ENCODE measurements around the gene RUFY4.
"Not testable (repeated sequence)": the region's sequence is repeated elsewhere in the genome, so short reads cannot be mapped to it uniquely, and the experiment has no call there.

The RUFY4 gene

DNA sequence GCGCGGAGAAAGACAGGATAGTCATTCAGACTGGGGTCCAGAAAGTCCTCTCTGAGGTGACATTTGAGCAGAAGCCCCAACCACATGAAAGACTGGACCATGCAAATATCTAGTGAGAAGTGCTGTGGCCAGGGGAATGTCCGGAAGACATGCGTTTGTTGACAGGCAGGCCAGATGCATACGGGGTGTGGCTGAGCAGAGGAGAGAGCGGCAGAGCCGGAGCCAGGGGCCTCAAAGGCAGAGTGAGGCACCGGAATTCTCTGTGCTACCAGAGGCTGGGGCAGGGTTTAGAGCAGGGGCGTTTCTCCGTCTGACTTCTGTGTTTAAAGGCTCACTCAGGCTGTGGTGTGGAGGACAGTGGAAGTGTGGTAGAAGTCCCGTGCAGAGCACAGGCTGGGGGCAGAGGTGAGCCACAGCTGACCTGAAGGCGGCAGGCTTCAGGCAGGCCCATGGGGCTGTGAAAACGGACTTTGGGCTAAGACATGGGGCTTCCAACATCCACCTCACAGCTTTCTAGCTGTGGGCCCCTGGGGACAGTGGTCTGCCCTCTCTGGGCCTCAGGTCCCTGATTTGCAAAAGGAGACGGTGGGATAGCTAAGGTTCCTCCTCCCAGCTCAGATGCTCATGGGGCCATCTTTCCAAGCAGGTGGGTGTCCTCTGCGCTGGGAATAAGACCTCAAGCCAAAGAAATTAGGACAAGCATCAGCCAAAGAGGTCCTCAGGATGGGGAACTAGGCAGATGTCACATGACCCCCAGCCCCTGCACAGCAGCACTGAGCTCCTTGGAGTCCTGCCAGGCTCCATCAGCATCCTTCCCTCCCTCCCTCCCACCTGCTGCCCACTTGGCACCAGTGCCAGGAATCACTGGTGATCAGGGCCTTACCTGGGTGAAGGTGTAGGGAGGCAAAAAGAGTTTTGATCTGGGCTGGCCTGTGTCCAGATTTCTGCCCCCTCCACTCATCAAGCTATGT, 11.2 kb downstream of the RUFY4 start:
- Histone ChIP-seq H3K36me3 (ENCODE audit: insufficient read depth, low read length) (no peaks in the 10 kb centered on the region), H3K9ac (ENCODE audit: low read depth, low read length) (no peak overlapping the region), H3K9me3 (ENCODE audit: control insufficient read depth, insufficient read depth, low read length) (no peaks in the 10 kb centered on the region), H3K4me1 (ENCODE audit: insufficient read depth, low read length) (no peaks in the 10 kb centered on the region; the same call in 1 of the 2 replicates)

DNA sequence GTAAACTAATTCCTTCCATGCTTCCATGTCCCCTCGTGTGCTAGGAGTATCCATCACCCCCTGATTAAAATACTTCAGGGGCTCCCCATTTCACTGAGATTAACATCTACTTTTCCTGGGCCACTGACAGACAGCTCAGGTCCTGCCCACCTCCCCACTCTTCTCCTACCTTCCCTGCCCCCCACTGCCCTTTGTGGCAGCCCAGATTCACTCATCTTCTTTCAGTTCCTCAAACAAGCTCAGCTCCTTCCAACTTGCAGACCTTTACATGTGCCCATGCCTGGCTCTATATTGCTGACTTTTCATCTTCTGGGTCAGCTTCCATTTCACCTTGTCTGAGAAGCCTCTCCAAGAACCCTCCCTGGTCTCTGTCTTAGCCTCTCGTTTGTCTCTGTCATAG, 12.0 kb downstream of the RUFY4 start:
- no peaks in the 10 kb centered on the region for H3K9me3 ChIP-seq (ENCODE audit: control insufficient read depth, insufficient read depth, low read length)
- no peaks in the 10 kb centered on the region; the same call in 1 of the 2 replicates for H3K4me1 ChIP-seq (ENCODE audit: insufficient read depth, low read length)
- no peak overlapping the region for H3K9ac ChIP-seq (ENCODE audit: low read depth, low read length)
- H3K36me3 ChIP-seq (ENCODE audit: insufficient read depth, low read length), result no peaks in the 10 kb centered on the region

DNA sequence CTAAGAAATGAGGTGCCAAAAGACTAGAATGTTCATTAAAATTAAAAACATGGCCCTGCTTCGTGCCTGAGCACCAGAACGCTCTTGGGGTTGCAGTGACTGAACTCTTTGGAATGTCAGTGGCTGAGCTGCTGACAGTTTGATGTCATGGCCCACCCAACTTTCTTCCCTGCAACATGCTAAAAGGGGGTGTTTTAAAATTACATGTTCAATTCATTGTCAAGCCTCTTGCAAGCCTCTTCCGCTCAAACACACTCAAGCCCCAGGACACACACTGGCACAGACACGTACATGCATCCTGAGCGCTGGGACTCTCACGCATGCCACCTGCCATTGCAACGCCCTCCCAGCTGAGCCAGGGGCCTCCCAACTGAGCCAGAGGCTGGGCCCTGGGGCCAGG, 12.6 kb downstream of the RUFY4 start:
- no peaks in the 10 kb centered on the region for H3K36me3 ChIP-seq (ENCODE audit: insufficient read depth, low read length)
- no peaks in the 10 kb centered on the region for H3K4me1 ChIP-seq (ENCODE audit: insufficient read depth, low read length)
- no peak overlapping the region for H3K9ac ChIP-seq (ENCODE audit: low read depth, low read length)
- peaks cover 3% of the 10 kb centered on the region; the same call in 1 of the 2 replicates for H3K9me3 ChIP-seq (ENCODE audit: control insufficient read depth, insufficient read depth, low read length)

DNA sequence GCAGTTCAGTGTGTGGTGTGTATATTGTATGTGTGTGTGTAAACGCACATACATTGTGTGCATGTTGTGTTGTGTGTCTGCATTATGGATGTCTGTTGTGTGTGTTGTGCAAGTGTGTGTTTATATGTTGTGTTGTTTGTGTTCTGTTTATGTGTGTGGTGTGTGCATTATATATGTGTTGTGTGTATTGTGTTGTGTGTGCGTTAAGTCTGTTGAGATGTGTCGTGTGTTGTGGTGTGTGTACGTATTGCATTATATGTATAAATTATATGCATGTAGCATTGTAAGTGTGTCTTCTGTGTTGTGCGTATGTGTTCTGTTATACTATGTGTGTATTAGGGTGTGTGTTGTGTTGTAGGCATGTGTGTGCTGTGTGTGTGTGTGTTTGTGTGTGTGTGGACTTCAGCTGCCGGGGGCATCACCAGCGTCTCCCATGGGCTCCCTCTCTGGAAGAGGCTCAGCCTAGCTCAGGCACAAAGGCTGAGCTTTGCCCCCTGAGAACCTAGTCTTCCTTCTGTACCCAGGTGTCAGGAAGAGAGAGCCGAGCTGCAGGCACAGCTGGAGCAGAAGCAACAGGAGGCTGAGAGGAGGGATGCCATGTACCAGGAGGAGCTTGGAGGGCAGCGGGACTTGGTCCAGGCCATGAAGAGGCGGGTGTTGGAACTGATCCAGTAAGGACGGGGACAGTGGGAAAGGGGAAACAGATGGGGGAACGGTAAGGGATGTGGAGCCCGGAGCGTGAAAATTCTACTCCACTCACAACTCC, 13.7 kb downstream of the RUFY4 start:
- Histone ChIP-seq H3K9me3 (ENCODE audit: control insufficient read depth, insufficient read depth, low read length) (peaks cover 4% of the 10 kb centered on the region; the same call in 1 of the 2 replicates), H3K4me1 (ENCODE audit: insufficient read depth, low read length) (no peaks in the 10 kb centered on the region)

DNA sequence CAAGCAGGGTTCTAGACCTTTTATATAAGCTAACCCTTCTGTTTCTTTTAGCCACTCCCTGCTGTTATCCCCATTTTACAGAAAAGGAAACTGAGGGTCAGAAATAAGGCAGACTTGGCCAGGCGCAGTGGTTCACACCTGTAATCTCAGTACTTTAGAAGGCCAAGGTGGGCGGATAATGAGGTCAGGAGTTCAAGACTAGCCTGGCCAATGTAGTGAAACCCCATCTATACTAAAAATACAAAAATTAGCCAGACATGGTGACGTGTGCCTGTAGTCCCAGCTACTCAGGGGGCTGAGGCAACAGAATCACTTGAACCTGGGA, 14.3 kb downstream of the RUFY4 start:
- Histone ChIP-seq H3K4me1 (ENCODE audit: insufficient read depth, low read length) (no peaks in the 10 kb centered on the region), H3K9ac (ENCODE audit: low read depth, low read length) (no peak overlapping the region), H3K9me3 (ENCODE audit: control insufficient read depth, insufficient read depth, low read length) (peaks cover 4% of the 10 kb centered on the region; the same call in 1 of the 2 replicates), H3K36me3 (ENCODE audit: insufficient read depth, low read length) (no peaks in the 10 kb centered on the region)

More for the DNA sequence above, 13.7 kb downstream of the RUFY4 start:
- H3K9ac ChIP-seq (ENCODE audit: low read depth, low read length), result no peak overlapping the region
- no peaks in the 10 kb centered on the region for H3K36me3 ChIP-seq (ENCODE audit: insufficient read depth, low read length)

DNA sequence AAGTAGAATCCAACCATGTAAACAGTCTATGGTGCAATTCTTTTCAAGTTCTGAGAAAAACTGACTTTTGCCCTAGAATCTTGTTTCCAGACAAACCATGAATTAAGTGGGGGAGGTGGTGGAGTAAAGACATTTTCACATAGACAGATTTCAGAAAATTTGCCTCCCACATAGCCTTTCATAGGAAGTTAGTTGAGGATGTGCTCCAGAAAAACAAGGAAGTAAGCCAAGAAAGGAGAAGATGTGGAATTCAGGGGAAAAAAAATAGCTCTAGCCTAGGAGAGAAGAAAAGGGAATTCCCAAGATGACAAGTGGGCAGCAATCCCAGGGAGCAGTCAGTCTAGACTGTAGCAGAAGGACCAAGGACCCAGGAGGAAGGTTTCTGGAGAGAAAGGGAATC, 17.4 kb downstream of the RUFY4 start:
- no peak overlapping the region for H3K9ac ChIP-seq (ENCODE audit: low read depth, low read length)
- H3K4me1 ChIP-seq (ENCODE audit: insufficient read depth, low read length), result no peaks in the 10 kb centered on the region
- no peaks in the 10 kb centered on the region for H3K36me3 ChIP-seq (ENCODE audit: insufficient read depth, low read length)
- H3K9me3 ChIP-seq (ENCODE audit: control insufficient read depth, insufficient read depth, low read length), result peaks cover 8% of the 10 kb centered on the region; the same call in 1 of the 2 replicates

DNA sequence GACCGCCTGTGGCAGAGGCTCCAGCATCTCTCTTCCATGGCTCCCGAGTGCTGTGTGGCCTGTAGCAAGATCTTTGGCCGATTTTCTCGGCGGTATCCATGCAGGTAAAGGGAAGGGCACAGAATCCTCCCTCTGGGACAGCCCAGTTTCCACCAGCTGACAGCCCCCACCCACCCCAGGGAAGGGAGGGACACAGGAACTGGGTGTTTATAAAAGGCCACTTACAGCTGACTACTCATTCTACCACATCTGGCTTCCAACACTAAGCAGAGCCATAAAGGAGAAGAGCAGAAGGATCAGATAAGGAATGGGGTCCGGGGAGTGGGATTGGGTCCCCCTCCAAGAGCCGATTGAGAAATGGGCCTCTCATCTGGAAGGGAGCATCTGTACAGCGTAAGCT, 20.2 kb downstream of the RUFY4 start:
- no peak overlapping the region for H3K9ac ChIP-seq (ENCODE audit: low read depth, low read length)
- H3K36me3 ChIP-seq (ENCODE audit: insufficient read depth, low read length), result no peaks in the 10 kb centered on the region
- H3K9me3 ChIP-seq (ENCODE audit: control insufficient read depth, insufficient read depth, low read length), result peaks cover 8% of the 10 kb centered on the region; the same call in 1 of the 2 replicates
- no peaks in the 10 kb centered on the region for H3K4me1 ChIP-seq (ENCODE audit: insufficient read depth, low read length)

DNA sequence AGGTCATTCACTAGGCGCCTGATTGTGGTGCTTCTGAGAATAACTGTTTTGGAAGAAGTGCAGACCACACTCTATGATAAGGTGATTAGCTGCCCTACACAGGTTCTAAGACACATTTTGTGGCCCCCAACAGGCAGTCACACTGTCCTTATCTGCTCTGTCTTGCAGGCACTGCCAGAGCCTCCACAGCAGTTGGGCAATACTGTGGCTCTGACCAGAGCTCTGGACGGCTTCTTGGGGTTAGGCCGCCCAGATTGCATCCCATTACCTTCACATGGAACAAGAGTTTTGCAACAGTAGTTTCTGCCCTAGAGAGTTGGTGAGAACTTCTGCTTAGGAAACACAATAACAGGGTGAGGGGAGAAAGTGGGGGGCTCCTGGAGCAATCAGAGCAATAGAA, 22.7 kb downstream of the RUFY4 start:
- Histone ChIP-seq H3K9ac (ENCODE audit: low read depth, low read length) (no peak overlapping the region), H3K4me1 (ENCODE audit: insufficient read depth, low read length) (no peaks in the 10 kb centered on the region), H3K9me3 (ENCODE audit: control insufficient read depth, insufficient read depth, low read length) (peaks cover 4% of the 10 kb centered on the region; the same call in 1 of the 2 replicates), H3K36me3 (ENCODE audit: insufficient read depth, low read length) (no peaks in the 10 kb centered on the region)

DNA sequence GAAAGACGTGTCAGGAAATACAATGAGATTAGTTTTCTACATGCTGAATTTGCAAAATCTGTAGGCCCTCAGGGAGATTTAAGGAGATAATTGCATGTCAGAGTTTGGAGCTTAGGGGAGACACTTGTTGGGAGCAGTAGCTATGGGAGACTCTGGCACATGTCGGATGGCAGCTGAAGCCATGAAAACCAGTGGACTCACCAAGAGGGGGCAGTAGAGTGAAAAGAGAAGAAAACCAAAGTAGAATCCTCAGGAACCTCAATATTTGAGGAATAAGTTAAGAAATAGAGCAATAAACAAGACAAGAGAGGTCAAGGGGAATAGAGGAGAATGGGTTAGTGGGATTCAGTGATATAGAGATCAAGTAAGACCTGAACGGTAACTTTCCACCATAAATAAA, 24.8 kb downstream of the RUFY4 start:
- H3K36me3 ChIP-seq (ENCODE audit: insufficient read depth, low read length), result no peaks in the 10 kb centered on the region
- no peaks in the 10 kb centered on the region for H3K4me1 ChIP-seq (ENCODE audit: insufficient read depth, low read length)
- no peak overlapping the region for H3K9ac ChIP-seq (ENCODE audit: low read depth, low read length)
- 0 out of 2 replicates have a peak, but pooled peaks cover 3% of the 10 kb centered on the region for H3K9me3 ChIP-seq (ENCODE audit: control insufficient read depth, insufficient read depth, low read length)

DNA sequence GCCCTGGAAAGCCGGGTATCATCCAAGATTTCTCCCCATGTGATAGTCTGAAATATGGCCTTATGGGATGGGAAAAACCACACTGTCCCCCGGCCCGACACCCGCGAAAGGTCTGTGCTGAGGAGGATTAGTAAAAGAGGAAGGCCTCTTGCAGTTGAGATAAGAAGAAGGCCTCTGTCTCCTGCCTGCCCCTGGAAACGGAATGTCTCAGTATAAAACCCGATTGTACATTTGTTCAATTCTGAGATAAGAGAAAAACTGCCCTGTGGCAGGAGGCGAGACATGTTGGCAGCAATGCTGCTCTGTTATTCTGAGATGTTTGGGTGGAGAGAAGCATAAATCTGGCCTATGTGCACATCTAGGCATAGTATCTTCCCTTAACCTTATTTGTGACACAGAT, 26.8 kb downstream of the RUFY4 start:
- Histone ChIP-seq H3K36me3 (ENCODE audit: insufficient read depth, low read length) (no peaks in the 10 kb centered on the region), H3K4me1 (ENCODE audit: insufficient read depth, low read length) (no peaks in the 10 kb centered on the region), H3K9me3 (ENCODE audit: control insufficient read depth, insufficient read depth, low read length) (no peaks in the 10 kb centered on the region), H3K9ac (ENCODE audit: low read depth, low read length) (no peak overlapping the region)

DNA sequence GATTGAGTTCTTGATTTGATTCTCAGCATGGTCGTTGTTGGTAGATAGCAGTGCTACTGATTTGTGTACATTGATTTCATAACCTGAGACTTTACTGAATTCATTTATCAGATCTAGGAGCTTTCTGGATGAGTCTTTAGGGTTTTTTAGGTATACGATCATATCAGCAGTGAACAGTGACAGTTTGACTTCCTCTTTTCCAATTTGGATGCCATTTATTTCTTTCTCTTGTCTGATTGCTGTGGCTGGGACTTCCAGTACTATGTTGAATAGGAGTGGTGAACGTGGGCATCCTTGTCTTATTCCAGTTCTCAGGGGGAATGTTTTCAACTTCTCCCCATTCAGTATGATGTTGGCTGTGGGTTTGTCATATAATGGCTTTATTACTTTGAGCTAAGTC, 28.9 kb downstream of the RUFY4 start:
- H3K9me3 ChIP-seq (ENCODE audit: control insufficient read depth, insufficient read depth, low read length), result no peaks in the 10 kb centered on the region
- no peak overlapping the region for H3K9ac ChIP-seq (ENCODE audit: low read depth, low read length)
- no peaks in the 10 kb centered on the region for H3K36me3 ChIP-seq (ENCODE audit: insufficient read depth, low read length)

DNA sequence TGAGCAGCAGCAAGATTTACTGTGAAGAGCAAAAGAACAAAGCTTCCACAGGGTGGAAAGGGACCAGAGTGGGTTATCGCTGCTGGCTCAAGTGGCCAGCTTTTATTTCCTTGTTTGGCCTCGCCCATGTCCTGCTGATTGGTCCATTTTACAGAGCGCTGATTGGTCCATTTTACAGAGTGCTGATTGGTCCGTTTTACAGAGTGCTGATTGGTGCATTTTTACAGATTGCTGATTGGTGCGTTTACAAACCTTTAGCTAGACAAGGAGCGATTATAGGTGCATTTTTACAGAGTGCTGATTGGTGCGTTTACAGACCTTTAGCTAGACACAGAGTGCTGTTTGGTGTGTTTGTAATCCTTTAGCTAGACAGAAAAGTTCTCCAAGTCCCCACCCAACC, 39.8 kb downstream of the RUFY4 start:
- not testable (repeated sequence) for H3K4me1 ChIP-seq (ENCODE audit: insufficient read depth, low read length); H3K9me3 ChIP-seq (ENCODE audit: control insufficient read depth, insufficient read depth, low read length); H3K36me3 ChIP-seq (ENCODE audit: insufficient read depth, low read length); H3K9ac ChIP-seq (ENCODE audit: low read depth, low read length)

More for the DNA sequence above, 28.9 kb downstream of the RUFY4 start:
- H3K4me1 ChIP-seq (ENCODE audit: insufficient read depth, low read length), result no peaks in the 10 kb centered on the region

DNA sequence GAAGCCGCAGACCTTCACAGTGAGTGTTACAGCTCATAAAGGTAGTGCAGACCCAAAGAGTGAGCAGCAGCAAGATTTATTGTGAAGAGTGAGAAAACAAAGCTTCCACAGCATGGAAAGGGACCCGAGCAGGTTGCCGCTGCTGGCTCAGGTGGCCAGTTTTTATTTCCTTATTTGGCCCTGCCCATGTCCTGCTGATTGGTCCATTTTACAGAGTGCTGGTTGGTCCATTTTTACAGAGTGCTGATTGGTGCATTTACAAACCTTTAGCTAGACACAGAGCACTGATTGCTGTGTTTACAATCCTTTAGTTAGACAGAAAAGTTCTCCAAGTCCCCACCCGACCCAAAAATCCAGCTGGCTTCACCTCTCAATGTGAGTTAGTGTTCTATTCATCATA, 52.7 kb downstream of the RUFY4 start:
- not testable (repeated sequence) for H3K36me3 ChIP-seq (ENCODE audit: insufficient read depth, low read length); H3K9ac ChIP-seq (ENCODE audit: low read depth, low read length); H3K9me3 ChIP-seq (ENCODE audit: control insufficient read depth, insufficient read depth, low read length)
- H3K4me1 ChIP-seq (ENCODE audit: insufficient read depth, low read length), result peaks cover 21% of the 10 kb centered on the region

DNA sequence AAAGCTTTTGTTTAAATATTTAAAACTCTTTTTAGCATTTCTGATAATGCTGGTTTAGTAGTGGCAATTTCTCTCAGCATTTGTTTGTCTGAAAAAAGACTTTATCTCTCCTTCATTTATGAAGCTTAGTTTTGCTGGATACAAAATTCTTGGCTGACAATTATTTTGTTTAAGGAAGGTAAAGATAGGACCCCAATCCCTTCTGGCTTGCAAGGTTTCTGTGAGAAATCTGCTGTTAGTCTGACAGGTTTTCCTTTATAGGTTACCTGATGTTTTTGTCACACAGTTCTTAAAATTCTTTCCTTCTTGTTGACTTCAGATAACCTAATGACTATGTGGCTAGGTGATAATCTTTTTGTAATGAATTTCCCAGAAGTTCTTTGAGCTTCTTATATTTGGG, 53.2 kb downstream of the RUFY4 start:
- H3K36me3 ChIP-seq (ENCODE audit: insufficient read depth, low read length); H3K9ac ChIP-seq (ENCODE audit: low read depth, low read length); H3K9me3 ChIP-seq (ENCODE audit: control insufficient read depth, insufficient read depth, low read length): not testable (repeated sequence)
- peaks cover 24% of the 10 kb centered on the region for H3K4me1 ChIP-seq (ENCODE audit: insufficient read depth, low read length)

DNA sequence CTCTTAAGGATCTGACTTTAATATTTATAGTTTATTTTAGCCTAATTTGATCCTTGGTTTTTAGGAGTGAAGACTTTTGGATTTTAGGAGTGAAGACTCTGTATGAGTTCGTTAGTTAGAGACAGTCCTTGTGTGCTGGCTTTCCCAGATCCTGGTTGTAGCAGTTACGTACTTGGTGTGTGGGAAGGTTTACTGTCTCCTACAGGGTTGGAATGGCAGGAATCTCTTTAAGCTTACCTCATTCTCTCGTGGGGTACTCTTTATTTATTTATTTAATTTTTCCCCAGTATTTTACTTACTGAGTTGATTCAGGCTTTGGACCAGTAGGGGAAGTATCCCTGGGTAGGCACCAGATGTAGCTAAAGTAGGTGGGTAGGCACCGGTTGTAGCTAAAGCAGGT, 54.9 kb downstream of the RUFY4 start:
- Histone ChIP-seq H3K9ac (ENCODE audit: low read depth, low read length) (no peak overlapping the region), H3K4me1 (ENCODE audit: insufficient read depth, low read length) (peaks cover 24% of the 10 kb centered on the region), H3K36me3 (ENCODE audit: insufficient read depth, low read length) (no peaks in the 10 kb centered on the region), H3K9me3 (ENCODE audit: control insufficient read depth, insufficient read depth, low read length) (no peaks in the 10 kb centered on the region)
